ENCODE measurements around the gene TUBB3.
"Not testable (repeated sequence)": the region's sequence is repeated elsewhere in the genome, so short reads cannot be mapped to it uniquely, and the experiment has no call there.

Gene TUBB3

GRCh38 chr16:89922884-89923639 is at the start of gene TUBB3:
Gene TUBB3, plus strand, starts transcription at chr16:89923342. Its CDS starts 60 bp downstream, at chr16:89923402.
- Mint-ChIP-seq H3K27me3 (peaks cover 27% of the 10 kb centered on the region), H3K36me3 (ENCODE audit: insufficient read depth) (peaks cover 9% of the 10 kb centered on the region), H3K4me3 (peak within 1 kb of the TSS; percentile 18), H3K4me1 (peaks cover 19% of the 10 kb centered on the region), H3K27ac (ENCODE audit: low read depth) (no peak within 1 kb of the TSS), H3K9me3 (no peaks in the 10 kb centered on the region)
- DNase-seq (ENCODE audit: low spot score in 2 of 2) = no peak
- no peak for ATAC-seq (replicated peaks; ENCODE audit: extremely low read depth, poor library complexity, severe bottlenecking)

GRCh38 chr16:89873972-89874689 is 49.0 kb upstream of the TUBB3 start:
- H3K4me1 Mint-ChIP-seq = peaks cover 11% of the 10 kb centered on the region
- peak overlapping the region; percentile 91 for H3K4me3 Mint-ChIP-seq
- peaks cover 36% of the 10 kb centered on the region for H3K36me3 Mint-ChIP-seq (ENCODE audit: insufficient read depth)
- peak; percentile 85 for ATAC-seq (replicated peaks; ENCODE audit: extremely low read depth, poor library complexity, severe bottlenecking)
- peaks cover 5% of the 10 kb centered on the region for H3K9me3 Mint-ChIP-seq
- no peaks in the 10 kb centered on the region for H3K27me3 Mint-ChIP-seq
- H3K27ac Mint-ChIP-seq (ENCODE audit: low read depth) = peak overlapping the region; percentile 92
- DNase-seq (ENCODE audit: low spot score in 2 of 2) = peak; percentile 90 to 95

GRCh38 chr16:89879123-89879522 is 44.0 kb upstream of the TUBB3 start:
- DNase-seq (ENCODE audit: low spot score in 2 of 2); ATAC-seq (replicated peaks; ENCODE audit: extremely low read depth, poor library complexity, severe bottlenecking); H3K27ac Mint-ChIP-seq (ENCODE audit: low read depth); H3K9me3 Mint-ChIP-seq; H3K27me3 Mint-ChIP-seq; H3K4me3 Mint-ChIP-seq: not testable (repeated sequence)
- peaks cover 29% of the 10 kb centered on the region for H3K4me1 Mint-ChIP-seq
- peaks cover 56% of the 10 kb centered on the region for H3K36me3 Mint-ChIP-seq (ENCODE audit: insufficient read depth)

GRCh38 chr16:89880477-89881367 is 42.4 kb upstream of the TUBB3 start:
- H3K4me3 Mint-ChIP-seq = no peak overlapping the region

GRCh38 chr16:89881368-89881730 is 41.8 kb upstream of the TUBB3 start:
- H3K9me3 Mint-ChIP-seq = no peaks in the 10 kb centered on the region

More at GRCh38 chr16:89880477-89881367, 42.4 kb upstream of the TUBB3 start:
- H3K4me1 Mint-ChIP-seq = peaks cover 26% of the 10 kb centered on the region
- DNase-seq (ENCODE audit: low spot score in 2 of 2) (no peak), ATAC-seq (replicated peaks; ENCODE audit: extremely low read depth, poor library complexity, severe bottlenecking) (no peak)
- H3K27me3 Mint-ChIP-seq = no peaks in the 10 kb centered on the region
- peaks cover 63% of the 10 kb centered on the region for H3K36me3 Mint-ChIP-seq (ENCODE audit: insufficient read depth)
- no peaks in the 10 kb centered on the region for H3K9me3 Mint-ChIP-seq
- peak overlapping the region; percentile 20 for H3K27ac Mint-ChIP-seq (ENCODE audit: low read depth)

GRCh38 chr16:89883346-89884040 is 39.6 kb upstream of the TUBB3 start:
- Mint-ChIP-seq H3K9me3 (no peaks in the 10 kb centered on the region), H3K27ac (ENCODE audit: low read depth) (peak overlapping the region; percentile 86), H3K4me3 (no peak overlapping the region), H3K27me3 (no peaks in the 10 kb centered on the region), H3K4me1 (peaks cover 20% of the 10 kb centered on the region), H3K36me3 (ENCODE audit: insufficient read depth) (peaks cover 78% of the 10 kb centered on the region)
- ATAC-seq (replicated peaks; ENCODE audit: extremely low read depth, poor library complexity, severe bottlenecking) = no peak
- no peak for DNase-seq (ENCODE audit: low spot score in 2 of 2)

More at GRCh38 chr16:89881368-89881730, 41.8 kb upstream of the TUBB3 start:
- H3K27me3 Mint-ChIP-seq = no peaks in the 10 kb centered on the region
- no peak overlapping the region for H3K4me3 Mint-ChIP-seq
- peak overlapping the region; percentile 20 for H3K27ac Mint-ChIP-seq (ENCODE audit: low read depth)
- DNase-seq (ENCODE audit: low spot score in 2 of 2) (no peak), ATAC-seq (replicated peaks; ENCODE audit: extremely low read depth, poor library complexity, severe bottlenecking) (no peak)
- H3K36me3 Mint-ChIP-seq (ENCODE audit: insufficient read depth) = peaks cover 65% of the 10 kb centered on the region
- H3K4me1 Mint-ChIP-seq = peaks cover 26% of the 10 kb centered on the region

- H3K9me3 Mint-ChIP-seq = no peaks in the 10 kb centered on the region
- H3K4me1 Mint-ChIP-seq = peaks cover 20% of the 10 kb centered on the region
- H3K27ac Mint-ChIP-seq (ENCODE audit: low read depth) = peak overlapping the region; percentile 86
- H3K27me3 Mint-ChIP-seq = no peaks in the 10 kb centered on the region
- peaks cover 79% of the 10 kb centered on the region for H3K36me3 Mint-ChIP-seq (ENCODE audit: insufficient read depth)
- ATAC-seq (replicated peaks; ENCODE audit: extremely low read depth, poor library complexity, severe bottlenecking) = no peak
- H3K4me3 Mint-ChIP-seq = no peak overlapping the region
- no peak for DNase-seq (ENCODE audit: low spot score in 2 of 2)
Observed at GRCh38 chr16:89884041-89884421, 39.1 kb upstream of the TUBB3 start.

GRCh38 chr16:89887243-89887642 is 35.9 kb upstream of the TUBB3 start:
- H3K36me3 Mint-ChIP-seq (ENCODE audit: insufficient read depth) = peaks cover 84% of the 10 kb centered on the region
- no peak for ATAC-seq (replicated peaks; ENCODE audit: extremely low read depth, poor library complexity, severe bottlenecking)
- peaks cover 30% of the 10 kb centered on the region for H3K4me1 Mint-ChIP-seq

GRCh38 chr16:89890200-89890599 is 32.9 kb upstream of the TUBB3 start:
- peak; percentile 62 for ATAC-seq (replicated peaks; ENCODE audit: extremely low read depth, poor library complexity, severe bottlenecking)
- no peaks in the 10 kb centered on the region for H3K9me3 Mint-ChIP-seq
- peak overlapping the region; percentile 35 for H3K27ac Mint-ChIP-seq (ENCODE audit: low read depth)

More at GRCh38 chr16:89887243-89887642, 35.9 kb upstream of the TUBB3 start:
- Mint-ChIP-seq H3K4me3 (no peak overlapping the region), H3K27me3 (no peaks in the 10 kb centered on the region), H3K9me3 (no peaks in the 10 kb centered on the region), H3K27ac (ENCODE audit: low read depth) (no peak overlapping the region)
- DNase-seq (ENCODE audit: low spot score in 2 of 2) = no peak

GRCh38 chr16:89890886-89891657 is 32.1 kb upstream of the TUBB3 start:
- DNase-seq (ENCODE audit: low spot score in 2 of 2) (no peak), ATAC-seq (replicated peaks; ENCODE audit: extremely low read depth, poor library complexity, severe bottlenecking) (no peak)
- Mint-ChIP-seq H3K4me1 (peaks cover 16% of the 10 kb centered on the region), H3K36me3 (ENCODE audit: insufficient read depth) (peaks cover 68% of the 10 kb centered on the region), H3K9me3 (no peaks in the 10 kb centered on the region), H3K4me3 (no peak overlapping the region), H3K27ac (ENCODE audit: low read depth) (peak overlapping the region; percentile 19), H3K27me3 (no peaks in the 10 kb centered on the region)

More at GRCh38 chr16:89890200-89890599, 32.9 kb upstream of the TUBB3 start:
- peaks cover 72% of the 10 kb centered on the region for H3K36me3 Mint-ChIP-seq (ENCODE audit: insufficient read depth)
- H3K27me3 Mint-ChIP-seq = no peaks in the 10 kb centered on the region
- no peak for DNase-seq (ENCODE audit: low spot score in 2 of 2)
- peaks cover 16% of the 10 kb centered on the region for H3K4me1 Mint-ChIP-seq
- no peak overlapping the region for H3K4me3 Mint-ChIP-seq

GRCh38 chr16:89892055-89892630 is 31.0 kb upstream of the TUBB3 start:
- H3K4me3 Mint-ChIP-seq = no peak overlapping the region
- peaks cover 64% of the 10 kb centered on the region for H3K36me3 Mint-ChIP-seq (ENCODE audit: insufficient read depth)
- no peaks in the 10 kb centered on the region for H3K27me3 Mint-ChIP-seq
- H3K4me1 Mint-ChIP-seq = peaks cover 16% of the 10 kb centered on the region
- no peak for DNase-seq (ENCODE audit: low spot score in 2 of 2)
- H3K9me3 Mint-ChIP-seq = no peaks in the 10 kb centered on the region
- no peak for ATAC-seq (replicated peaks; ENCODE audit: extremely low read depth, poor library complexity, severe bottlenecking)
- H3K27ac Mint-ChIP-seq (ENCODE audit: low read depth) = peak overlapping the region; percentile 19

Data from central memory CD8-positive, alpha-beta T cell (primary cell).